HL-60 (cell line): Measurements from ENCODE around the gene KDELR1.

Source experiments
- DNase-seq, 2 experiments: peaks; one replicate each; pipeline ENCODE4 v3.0.0-alpha.2; 2010 to 2020; ENCODE audit warnings: low read depth in 1 of 2, low spot score in 1 of 2
- H3K27ac ChIP-seq: fragments of 250-450 bp; sonication (Bioruptor Pico); replicated peaks from 2 replicates; pipeline ENCODE4 v1.5.1; 2020; ENCODE audit warnings: mild to moderate bottlenecking, moderate library complexity
- H3K27me3 ChIP-seq: fragments of 250-450 bp; sonication (Bioruptor Pico); 2 replicates; pipeline ENCODE4 v1.5.1; 2021; ENCODE audit warnings: mild to moderate bottlenecking, moderate library complexity; ENCODE audit not compliant: insufficient read depth, poor library complexity, severe bottlenecking
- H3K4me3 ChIP-seq: replicated peaks from 2 replicates; pipeline ENCODE4 v1.5.1; 2011; ENCODE audit warnings: mild to moderate bottlenecking, control low read depth, low read length; ENCODE audit not compliant: insufficient read depth
- GABPA ChIP-seq: IDR thresholded peaks from 2 replicates; pipeline ENCODE4 v1.6.1; 2012; ENCODE audit warnings: low read depth
- POLR2AphosphoS5 ChIP-seq: IDR thresholded peaks from 2 replicates; pipeline ENCODE4 v1.6.1; 2012; ENCODE audit warnings: low read depth
- SPI1 ChIP-seq: IDR thresholded peaks from 2 replicates; pipeline ENCODE4 v1.6.1; 2012; ENCODE audit warnings: low read depth, mild to moderate bottlenecking, borderline replicate concordance
- TF ChIP-seq, protein P1 (sequence below): IDR thresholded peaks from one replicate; pipeline ENCODE4 v1.5.1; 2011; ENCODE audit warnings: low read length, control low read depth, inconsistent platforms; ENCODE audit not compliant: insufficient read depth
- TF ChIP-seq, protein P2 (sequence below): IDR thresholded peaks from 2 replicates; pipeline ENCODE4 v1.6.1; 2012; ENCODE audit warnings: low read depth; ENCODE audit not compliant: insufficient replicate concordance

Gene KDELR1

DNA sequence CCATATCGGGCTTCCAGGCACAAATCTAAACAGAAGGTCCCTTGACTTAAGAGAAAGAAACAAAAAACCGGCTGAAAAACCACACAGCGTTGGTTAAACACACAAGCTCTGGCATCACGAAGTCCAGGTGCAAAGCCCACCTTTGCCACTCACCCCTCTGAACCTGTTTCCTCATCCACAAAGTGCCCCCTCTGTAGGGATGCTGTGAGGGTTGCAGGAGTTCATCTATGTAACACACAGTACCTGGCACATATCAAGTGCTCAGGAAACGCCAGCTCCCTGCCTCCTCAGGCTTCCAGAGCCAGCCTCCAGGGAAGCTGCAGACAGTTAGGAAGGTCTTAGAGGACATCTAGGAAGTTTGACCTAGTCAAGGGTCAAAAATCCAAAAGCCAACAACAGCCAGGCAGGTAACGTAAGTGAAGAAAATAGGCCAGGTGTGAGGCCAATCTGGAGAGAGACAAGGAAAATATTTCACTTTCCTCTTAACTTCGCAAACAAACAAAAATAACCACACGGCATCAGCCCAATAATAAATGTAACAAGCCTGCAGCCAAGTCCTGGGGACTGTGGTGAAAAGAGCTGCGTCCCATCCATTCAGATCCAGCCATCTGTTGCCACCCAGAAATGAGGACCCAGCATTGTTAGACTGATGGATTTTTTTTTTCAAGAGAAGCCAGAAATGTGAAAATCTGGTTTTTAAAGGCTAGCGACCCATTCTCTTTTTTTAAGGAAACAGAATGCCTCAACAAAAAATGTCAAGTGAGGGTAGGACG, 10.0 kb downstream of the KDELR1 start:
- no peak for DNase-seq
- H3K4me3 ChIP-seq: no peak overlapping the region
- H3K27ac ChIP-seq: no peak overlapping the region
- H3K27me3 ChIP-seq: no peaks in the 10 kb centered on the region
- TF ChIP-seq POLR2AphosphoS5: no peak
- TF ChIP-seq, protein P1, sequence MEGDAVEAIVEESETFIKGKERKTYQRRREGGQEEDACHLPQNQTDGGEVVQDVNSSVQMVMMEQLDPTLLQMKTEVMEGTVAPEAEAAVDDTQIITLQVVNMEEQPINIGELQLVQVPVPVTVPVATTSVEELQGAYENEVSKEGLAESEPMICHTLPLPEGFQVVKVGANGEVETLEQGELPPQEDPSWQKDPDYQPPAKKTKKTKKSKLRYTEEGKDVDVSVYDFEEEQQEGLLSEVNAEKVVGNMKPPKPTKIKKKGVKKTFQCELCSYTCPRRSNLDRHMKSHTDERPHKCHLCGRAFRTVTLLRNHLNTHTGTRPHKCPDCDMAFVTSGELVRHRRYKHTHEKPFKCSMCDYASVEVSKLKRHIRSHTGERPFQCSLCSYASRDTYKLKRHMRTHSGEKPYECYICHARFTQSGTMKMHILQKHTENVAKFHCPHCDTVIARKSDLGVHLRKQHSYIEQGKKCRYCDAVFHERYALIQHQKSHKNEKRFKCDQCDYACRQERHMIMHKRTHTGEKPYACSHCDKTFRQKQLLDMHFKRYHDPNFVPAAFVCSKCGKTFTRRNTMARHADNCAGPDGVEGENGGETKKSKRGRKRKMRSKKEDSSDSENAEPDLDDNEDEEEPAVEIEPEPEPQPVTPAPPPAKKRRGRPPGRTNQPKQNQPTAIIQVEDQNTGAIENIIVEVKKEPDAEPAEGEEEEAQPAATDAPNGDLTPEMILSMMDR: no peak
- TF ChIP-seq SPI1: no peak
- TF ChIP-seq, protein P2, sequence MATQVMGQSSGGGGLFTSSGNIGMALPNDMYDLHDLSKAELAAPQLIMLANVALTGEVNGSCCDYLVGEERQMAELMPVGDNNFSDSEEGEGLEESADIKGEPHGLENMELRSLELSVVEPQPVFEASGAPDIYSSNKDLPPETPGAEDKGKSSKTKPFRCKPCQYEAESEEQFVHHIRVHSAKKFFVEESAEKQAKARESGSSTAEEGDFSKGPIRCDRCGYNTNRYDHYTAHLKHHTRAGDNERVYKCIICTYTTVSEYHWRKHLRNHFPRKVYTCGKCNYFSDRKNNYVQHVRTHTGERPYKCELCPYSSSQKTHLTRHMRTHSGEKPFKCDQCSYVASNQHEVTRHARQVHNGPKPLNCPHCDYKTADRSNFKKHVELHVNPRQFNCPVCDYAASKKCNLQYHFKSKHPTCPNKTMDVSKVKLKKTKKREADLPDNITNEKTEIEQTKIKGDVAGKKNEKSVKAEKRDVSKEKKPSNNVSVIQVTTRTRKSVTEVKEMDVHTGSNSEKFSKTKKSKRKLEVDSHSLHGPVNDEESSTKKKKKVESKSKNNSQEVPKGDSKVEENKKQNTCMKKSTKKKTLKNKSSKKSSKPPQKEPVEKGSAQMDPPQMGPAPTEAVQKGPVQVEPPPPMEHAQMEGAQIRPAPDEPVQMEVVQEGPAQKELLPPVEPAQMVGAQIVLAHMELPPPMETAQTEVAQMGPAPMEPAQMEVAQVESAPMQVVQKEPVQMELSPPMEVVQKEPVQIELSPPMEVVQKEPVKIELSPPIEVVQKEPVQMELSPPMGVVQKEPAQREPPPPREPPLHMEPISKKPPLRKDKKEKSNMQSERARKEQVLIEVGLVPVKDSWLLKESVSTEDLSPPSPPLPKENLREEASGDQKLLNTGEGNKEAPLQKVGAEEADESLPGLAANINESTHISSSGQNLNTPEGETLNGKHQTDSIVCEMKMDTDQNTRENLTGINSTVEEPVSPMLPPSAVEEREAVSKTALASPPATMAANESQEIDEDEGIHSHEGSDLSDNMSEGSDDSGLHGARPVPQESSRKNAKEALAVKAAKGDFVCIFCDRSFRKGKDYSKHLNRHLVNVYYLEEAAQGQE: no peak
- TF ChIP-seq GABPA: no peak

DNA sequence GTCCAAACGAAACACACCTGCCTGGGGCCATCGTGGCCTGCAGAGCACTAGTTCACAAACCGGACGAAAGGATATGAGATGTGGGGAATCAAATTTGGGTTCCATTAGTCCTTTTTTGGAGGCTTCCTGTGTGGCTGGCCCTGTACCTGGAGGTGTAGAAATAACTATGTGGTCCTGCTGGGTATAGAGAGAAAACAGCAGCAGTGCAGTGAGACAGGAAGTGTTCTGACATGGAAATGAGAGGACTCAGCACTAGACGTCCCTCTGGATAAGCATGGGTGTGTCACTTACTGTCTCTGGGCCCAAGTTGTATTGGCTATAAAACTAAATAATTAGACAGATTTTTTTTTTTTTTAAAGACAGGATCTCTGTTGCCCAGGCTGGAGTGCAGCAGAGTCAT, 12.3 kb downstream of the KDELR1 start:
- Histone ChIP-seq H3K27ac (no peak overlapping the region), H3K4me3 (no peak overlapping the region), H3K27me3 (no peaks in the 10 kb centered on the region)
- TF ChIP-seq POLR2AphosphoS5: no peak
- TF ChIP-seq, protein P1: no peak
- no peak for DNase-seq

DNA sequence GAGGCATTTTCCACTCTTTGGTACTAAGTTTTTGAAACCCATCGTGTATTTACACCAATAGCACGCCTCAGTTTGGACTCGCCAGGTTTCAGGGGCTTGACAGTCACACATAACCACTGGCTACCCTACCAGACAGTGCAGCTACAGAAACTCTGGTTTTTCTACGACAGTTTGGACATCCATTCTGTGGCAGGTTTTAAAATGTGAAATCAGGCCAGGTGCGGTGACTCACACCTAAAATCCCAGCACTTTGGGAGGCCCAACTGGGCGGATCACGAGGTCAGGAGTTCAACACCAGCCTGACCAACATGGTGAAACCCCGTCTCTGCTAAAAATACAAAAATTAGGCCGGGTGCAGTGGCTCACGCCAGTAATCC, 13.2 kb downstream of the KDELR1 start:
- no peaks in the 10 kb centered on the region for H3K27me3 ChIP-seq
- DNase-seq: no peak
- no peak overlapping the region for H3K4me3 ChIP-seq
- no peak overlapping the region for H3K27ac ChIP-seq
- TF ChIP-seq SPI1: no peak
- TF ChIP-seq, protein P2: no peak

DNA sequence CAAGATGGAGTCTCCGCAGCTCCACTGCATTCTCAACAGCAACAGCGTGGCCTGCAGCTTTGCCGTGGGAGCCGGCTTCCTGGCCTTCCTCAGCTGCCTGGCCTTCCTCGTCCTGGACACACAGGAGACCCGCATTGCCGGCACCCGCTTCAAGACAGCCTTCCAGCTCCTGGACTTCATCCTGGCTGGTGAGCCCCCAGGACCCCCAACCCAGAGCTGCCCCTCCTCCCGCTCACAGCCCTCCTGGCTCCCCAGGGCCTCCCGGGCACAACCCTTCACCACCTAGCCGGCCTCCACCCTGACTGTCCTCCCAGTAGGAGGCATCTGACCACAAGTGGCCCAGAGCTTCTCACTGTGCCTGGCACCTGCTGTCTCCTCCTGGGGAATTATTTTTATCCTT, 17.8 kb downstream of the KDELR1 start:
- no peak for DNase-seq
- H3K27me3 ChIP-seq: no peaks in the 10 kb centered on the region
- no peak for TF ChIP-seq POLR2AphosphoS5
- TF ChIP-seq, protein P1: no peak
- TF ChIP-seq GABPA: no peak
- TF ChIP-seq SPI1: no peak
- TF ChIP-seq, protein P2: no peak
- no peak overlapping the region for H3K27ac ChIP-seq
- H3K4me3 ChIP-seq: no peak overlapping the region
